Measurements from ENCODE around the gene ECHDC3.

The ECHDC3 gene

DNA sequence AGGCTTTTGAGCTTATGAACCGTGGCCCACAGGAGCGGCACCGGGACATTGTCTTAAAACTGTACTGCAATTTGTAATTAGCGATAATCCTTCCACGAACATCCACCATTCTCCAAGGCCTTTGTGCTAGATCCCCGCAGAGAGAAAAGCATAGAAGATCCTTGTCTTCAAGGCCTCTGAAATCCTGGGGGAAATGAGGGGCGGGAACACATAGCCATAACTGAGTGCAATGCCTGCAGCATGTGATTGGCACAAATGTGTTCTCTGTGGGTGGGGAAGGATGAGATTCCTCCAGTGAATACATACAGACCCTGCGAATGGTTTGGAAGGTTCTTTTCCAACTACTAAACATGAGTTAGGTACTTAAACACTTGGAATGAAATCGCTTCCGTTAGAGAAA, 55.1 kb downstream of the ECHDC3 start:
- DNase-seq (ENCODE audit: low read depth in 2 of 2): no peak
- no peak overlapping the region for H3K4me3 ChIP-seq (replicated peaks in 1 of 2; ENCODE audit: low read depth in 2 of 2, low read length in 2 of 2)
- TF ChIP-seq, protein P1, sequence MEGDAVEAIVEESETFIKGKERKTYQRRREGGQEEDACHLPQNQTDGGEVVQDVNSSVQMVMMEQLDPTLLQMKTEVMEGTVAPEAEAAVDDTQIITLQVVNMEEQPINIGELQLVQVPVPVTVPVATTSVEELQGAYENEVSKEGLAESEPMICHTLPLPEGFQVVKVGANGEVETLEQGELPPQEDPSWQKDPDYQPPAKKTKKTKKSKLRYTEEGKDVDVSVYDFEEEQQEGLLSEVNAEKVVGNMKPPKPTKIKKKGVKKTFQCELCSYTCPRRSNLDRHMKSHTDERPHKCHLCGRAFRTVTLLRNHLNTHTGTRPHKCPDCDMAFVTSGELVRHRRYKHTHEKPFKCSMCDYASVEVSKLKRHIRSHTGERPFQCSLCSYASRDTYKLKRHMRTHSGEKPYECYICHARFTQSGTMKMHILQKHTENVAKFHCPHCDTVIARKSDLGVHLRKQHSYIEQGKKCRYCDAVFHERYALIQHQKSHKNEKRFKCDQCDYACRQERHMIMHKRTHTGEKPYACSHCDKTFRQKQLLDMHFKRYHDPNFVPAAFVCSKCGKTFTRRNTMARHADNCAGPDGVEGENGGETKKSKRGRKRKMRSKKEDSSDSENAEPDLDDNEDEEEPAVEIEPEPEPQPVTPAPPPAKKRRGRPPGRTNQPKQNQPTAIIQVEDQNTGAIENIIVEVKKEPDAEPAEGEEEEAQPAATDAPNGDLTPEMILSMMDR (IDR thresholded peaks at IDR 0.05; ENCODE audit: low read depth, low read length): no peak

DNA sequence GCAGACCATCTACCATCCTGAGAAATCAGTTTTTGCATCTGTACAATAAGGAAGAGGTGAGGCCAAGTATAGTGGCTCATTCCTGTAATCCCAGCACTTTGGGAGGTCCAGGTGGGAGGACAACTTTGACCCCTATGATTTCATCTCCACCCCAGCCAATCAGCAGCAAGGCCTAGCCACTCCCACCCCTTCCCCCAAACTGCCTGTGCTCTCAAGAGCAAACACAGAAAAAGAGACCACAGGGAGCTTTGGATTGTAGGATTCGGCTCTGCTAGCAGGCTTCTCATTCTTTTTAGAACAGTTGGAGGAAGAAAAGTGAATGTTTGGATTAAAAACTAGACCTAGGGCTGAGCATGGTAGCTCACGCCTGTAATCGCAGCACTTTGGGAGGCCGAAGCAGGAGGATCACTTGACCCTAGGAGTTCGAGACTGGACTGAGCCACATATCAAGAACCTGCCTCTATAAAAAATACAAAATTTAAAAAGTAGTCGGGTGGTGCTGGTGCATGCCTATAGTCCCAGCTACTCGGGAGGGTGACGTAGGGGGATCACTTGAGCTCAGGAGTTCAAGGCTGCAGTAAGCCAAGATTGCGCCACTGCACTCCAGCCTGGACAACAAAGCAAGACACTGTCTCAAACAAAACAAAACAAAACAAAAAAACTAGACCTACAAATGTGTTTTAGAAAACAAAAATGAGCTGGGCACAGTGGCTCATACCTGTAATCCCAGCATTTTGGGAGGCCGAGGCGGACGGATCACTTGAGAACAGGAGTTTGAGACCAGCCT, 55.9 kb downstream of the ECHDC3 start:
- H3K4me3 ChIP-seq (replicated peaks in 1 of 2; ENCODE audit: low read depth in 2 of 2, low read length in 2 of 2): no peak overlapping the region
- TF ChIP-seq, protein P1 (IDR thresholded peaks at IDR 0.05; ENCODE audit: low read depth, low read length): no peak
- no peak for DNase-seq (ENCODE audit: low read depth in 2 of 2)

DNA sequence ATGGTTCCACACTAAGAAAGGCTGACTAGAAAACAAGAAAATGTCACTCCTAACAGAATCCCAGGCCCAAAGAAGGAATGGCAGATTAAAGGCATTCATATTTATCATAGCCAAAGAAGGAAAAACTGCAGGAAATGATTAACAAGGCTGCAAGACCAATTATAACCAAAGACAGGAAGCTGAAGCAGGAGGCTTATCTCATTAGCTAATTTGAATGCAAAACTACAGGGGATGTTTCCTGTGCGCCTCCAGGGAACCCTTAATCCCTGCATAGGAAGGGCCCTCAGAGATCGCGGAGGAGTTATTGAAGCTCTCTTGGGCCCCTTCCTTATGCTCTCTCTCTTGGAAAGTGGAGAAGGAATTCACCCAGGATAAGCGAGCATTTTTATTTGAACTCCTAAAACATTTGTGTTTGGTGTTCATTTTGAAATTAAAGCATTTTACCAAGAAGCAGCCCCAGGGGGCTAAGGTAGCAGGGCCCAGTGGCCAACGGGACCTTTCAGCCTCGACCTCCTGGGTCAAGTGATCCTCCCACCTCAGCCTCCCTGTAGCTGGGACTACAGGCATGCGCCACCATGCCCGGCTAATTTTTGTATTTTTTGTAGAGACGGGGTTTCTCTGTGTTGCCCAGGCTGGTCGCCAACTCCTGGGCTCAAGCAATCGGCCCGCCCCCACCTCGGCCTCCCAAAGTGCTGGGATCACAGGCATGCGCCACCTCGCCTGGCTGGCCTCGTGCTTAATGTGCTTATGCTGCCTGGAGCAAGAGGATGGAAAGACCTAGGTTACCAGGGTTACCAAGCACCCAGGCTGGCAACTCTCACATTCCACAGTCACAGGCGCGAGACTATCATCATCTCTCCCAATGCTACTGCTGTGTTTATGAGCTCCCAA, 56.9 kb downstream of the ECHDC3 start:
- DNase-seq (ENCODE audit: low read depth in 2 of 2): peak in 1 of 2 donors; percentile 22
- TF ChIP-seq, protein P1 (IDR thresholded peaks at IDR 0.05; ENCODE audit: low read depth, low read length): no peak
- H3K4me3 ChIP-seq (replicated peaks in 1 of 2; ENCODE audit: low read depth in 2 of 2, low read length in 2 of 2): no peak overlapping the region

DNA sequence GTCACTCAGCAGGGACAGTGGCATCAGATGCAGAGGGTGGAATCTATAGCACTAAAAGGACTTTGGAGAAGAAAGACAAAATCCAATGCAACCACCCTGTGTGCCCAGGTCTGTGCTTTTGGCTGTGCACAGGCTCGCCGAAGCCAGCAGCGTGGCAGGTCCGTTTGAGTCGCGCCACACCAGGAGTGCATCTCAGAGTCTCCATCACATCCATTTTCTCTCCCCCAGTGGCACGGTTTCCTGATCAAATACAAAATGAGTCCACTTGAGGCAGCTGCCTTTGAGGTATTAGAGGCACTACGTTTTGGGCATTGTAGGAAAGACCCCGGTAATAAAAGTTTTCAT, 57.5 kb downstream of the ECHDC3 start:
- DNase-seq (ENCODE audit: low read depth in 2 of 2): no peak
- TF ChIP-seq, protein P1 (IDR thresholded peaks at IDR 0.05; ENCODE audit: low read depth, low read length): no peak
- no peak overlapping the region for H3K4me3 ChIP-seq (replicated peaks in 1 of 2; ENCODE audit: low read depth in 2 of 2, low read length in 2 of 2)

DNA sequence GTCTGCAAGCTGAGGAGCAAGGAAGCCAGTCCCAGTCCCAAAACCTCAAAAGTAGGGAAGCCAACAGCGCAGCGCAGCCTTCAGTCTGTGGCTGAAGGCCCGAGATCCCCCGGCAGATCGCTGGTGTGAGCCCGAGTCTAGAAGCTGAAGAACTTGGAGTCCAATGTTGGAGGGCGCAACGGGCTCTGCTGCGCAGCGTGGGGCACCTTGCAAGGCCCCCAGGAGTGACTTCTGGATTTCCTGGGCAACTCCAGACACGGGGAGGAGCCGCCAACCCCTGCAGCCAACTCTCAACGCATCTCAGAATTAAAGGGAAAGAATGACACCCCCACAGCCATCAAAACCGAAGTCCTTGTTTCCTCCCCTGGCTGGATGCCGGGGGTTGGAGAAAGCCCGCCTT, 62.2 kb downstream of the ECHDC3 start:
- TF ChIP-seq, protein P1 (IDR thresholded peaks at IDR 0.05; ENCODE audit: low read depth, low read length): no peak
- H3K4me3 ChIP-seq (replicated peaks in 1 of 2; ENCODE audit: low read depth in 2 of 2, low read length in 2 of 2): no peak overlapping the region
- no peak for DNase-seq (ENCODE audit: low read depth in 2 of 2)

DNA sequence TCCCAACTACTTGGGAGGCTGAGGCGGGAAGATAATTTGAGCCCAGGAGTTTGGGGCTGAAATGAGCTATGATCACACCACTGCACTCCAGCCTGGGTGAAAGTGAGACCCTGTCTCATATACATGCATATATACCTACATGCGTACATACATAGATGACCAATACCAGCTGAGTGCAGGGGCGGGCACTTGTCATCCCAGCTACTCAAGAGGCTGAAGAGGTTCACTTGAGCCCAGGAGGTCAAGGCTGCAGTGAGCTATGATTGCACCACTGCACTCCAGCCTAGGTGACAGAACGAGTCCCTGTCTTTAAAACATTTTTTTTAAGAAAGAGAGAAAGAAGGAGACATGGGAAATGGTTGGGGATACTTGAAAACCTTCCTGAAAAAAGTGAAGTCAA, 63.6 kb downstream of the ECHDC3 start:
- DNase-seq (ENCODE audit: low read depth in 2 of 2): no peak
- H3K4me3 ChIP-seq (replicated peaks in 1 of 2; ENCODE audit: low read depth in 2 of 2, low read length in 2 of 2): no peak overlapping the region
- TF ChIP-seq, protein P1 (IDR thresholded peaks at IDR 0.05; ENCODE audit: low read depth, low read length): no peak

Data from cardiac fibroblast (primary cell).